PC-9 (cell line): ENCODE results near the gene TXNDC16. TPM values are rescaled to one million over a fixed set of nuclear protein-coding genes. Genes with fewer than 3 reads are reported as not detected.

Experiments
- Bru-seq: library from RNA; stranded (reverse); fragments of 400-500 nt; gene quantifications from one replicate; lab custom pipeline; 2021; lab: Mats Ljungman, UMichigan
- BruChase-seq, 2 experiments: library from RNA; stranded (reverse); fragments of 400-500 nt; gene quantifications; one replicate each; lab custom pipeline; 2021; lab: Mats Ljungman, UMichigan
- BruUV-seq: library from RNA; stranded (reverse); fragments of 400-500 nt; replicated peaks from 2 replicates; lab custom pipeline; 2021; lab: Mats Ljungman, UMichigan
- CTCF ChIA-PET: fragments of 300-600 bp; sonication (Branson Sonifier 250); formaldehyde crosslinking; loops from one replicate; lab custom pipeline; 2022; ENCODE audit warnings: antibody characterized with exemption; lab: Charles Lee
- POLR2A ChIA-PET: fragments of 300-600 bp; sonication (Branson Sonifier 250); formaldehyde crosslinking; loops from one replicate; lab custom pipeline; 2022; ENCODE audit warnings: antibody characterized with exemption; ENCODE audit not compliant: unreplicated experiment; lab: Charles Lee
- DNase-seq, 2 experiments: peaks; one replicate each; pipeline versions ENCODE4 v3.0.0 to v3.0.0-alpha.2; 2015 to 2022; ENCODE audit warnings: mixed read lengths in 1 of 2
- H2AFZ ChIP-seq: fragments of 200-600 bp; sonication (generic); 2 replicates; pipeline ENCODE4 v1.8.1; 2017; ENCODE audit warnings: antibody characterized with exemption
- H3F3A ChIP-seq: fragments of 200-600 bp; sonication (generic); 2 replicates; pipeline ENCODE4 v1.8.1; 2017; ENCODE audit warnings: antibody characterized with exemption, mild to moderate bottlenecking, low read depth; ENCODE audit not compliant: insufficient read depth
- H3K27ac ChIP-seq: fragments of 200-600 bp; sonication (generic); 2 replicates; pipeline ENCODE4 v1.6.1; 2016; ENCODE audit warnings: mixed run types
- H3K27me3 ChIP-seq: fragments of 200-600 bp; sonication (generic); 2 replicates; pipeline ENCODE4 v1.6.1; 2016; ENCODE audit warnings: low read depth, mixed run types; ENCODE audit not compliant: insufficient read depth
- H3K36me3 ChIP-seq: fragments of 200-600 bp; sonication (generic); 2 replicates; pipeline ENCODE4 v1.6.1; 2016; ENCODE audit warnings: low read depth, mixed run types
- H3K4me1 ChIP-seq: fragments of 200-600 bp; sonication (generic); replicated peaks from 2 replicates; pipeline ENCODE4 v1.6.1; 2016; ENCODE audit warnings: mixed run types; ENCODE audit not compliant: insufficient read depth
- H3K4me2 ChIP-seq: fragments of 200-600 bp; sonication (generic); 2 replicates; pipeline ENCODE4 v1.6.1; 2017; ENCODE audit warnings: mixed run types
- H3K4me3 ChIP-seq: fragments of 200-600 bp; sonication (generic); 2 replicates; pipeline ENCODE4 v1.6.1; 2016; ENCODE audit warnings: mixed run types
- H3K79me2 ChIP-seq: fragments of 200-600 bp; sonication (generic); 2 replicates; pipeline ENCODE4 v1.6.1; 2017; ENCODE audit warnings: low read depth, mixed run types
- H3K9me2 ChIP-seq: fragments of 200-600 bp; sonication (generic); 2 replicates; pipeline ENCODE4 v1.8.1; 2017; ENCODE audit warnings: mild to moderate bottlenecking; ENCODE audit not compliant: insufficient read depth
- H3K9me3 ChIP-seq: fragments of 200-600 bp; sonication (generic); 2 replicates; pipeline ENCODE4 v1.8.1; 2016; ENCODE audit warnings: low read depth; ENCODE audit not compliant: insufficient read depth
- H4K20me1 ChIP-seq: fragments of 200-600 bp; sonication (generic); 2 replicates; pipeline ENCODE4 v1.8.1; 2017; ENCODE audit not compliant: insufficient read depth
- CTCF ChIP-seq: fragments of 200-600 bp; sonication (generic); conservative IDR thresholded peaks from 2 replicates; pipeline ENCODE4 v1.6.1; 2017; ENCODE audit warnings: mixed run types, antibody characterized with exemption, mild to moderate bottlenecking, moderate library complexity
- EZH2 ChIP-seq: fragments of 200-600 bp; sonication (generic); IDR thresholded peaks from 2 replicates; pipeline ENCODE4 v1.8.0; 2017; ENCODE audit warnings: antibody characterized with exemption, low read depth
- intact Hi-C: fragments of 100-400 bp; cut with micrococcal nuclease; formaldehyde crosslinking; loops from one replicate; pipeline ENCODE4 v1.10.0; 2022; ENCODE audit not compliant: unreplicated experiment
- long read RNA-seq: library from polyadenylated mRNA; stranded (forward); transcript quantifications from one replicate; pipeline ENCODE4 v2.0.0, GENCODE V29; 2022
- total RNA-seq: library from RNA; stranded (reverse); gene quantifications from 2 replicates; pipeline ENCODE4 v1.2.3, GENCODE V29; 2021

The TXNDC16 gene
- total RNA-seq (5.7 and 7.9 TPM in 2 replicates), Bru-seq, nascent RNA (percentile 56 among the genes with signal in this experiment), BruChase-seq, experiment 1, labeled RNA remaining after a 2-hour chase (percentile 47 among the genes with signal in this experiment), BruChase-seq, experiment 2, labeled RNA remaining after a 6-hour chase (percentile 42 among the genes with signal in this experiment)
- long read RNA-seq, partial matches to known transcripts, result 1 of 1 reads
- long read RNA-seq, other reads (novel, unspliced or antisense), result 0 of 1 reads

GRCh38 chr14:52552063-52552988, at the start of gene TXNDC16, which contains the start of gene GPR137C:
Gene TXNDC16, minus strand, starts transcription at chr14:52552505. Its CDS starts 8,948 bp downstream, at chr14:52543557.
Gene GPR137C, plus strand, starts transcription at chr14:52552836. Its CDS starts 312 bp downstream, at chr14:52553148.
- BruUV-seq, result TSS peak; percentile 75
- Histone ChIP-seq H3K4me2 (peak within 1 kb of the TSS; percentile 100), H3K9me2 (no peaks in the 10 kb centered on the region), H3F3A (0 out of 2 replicates have a peak, but pooled peaks cover 4% of the 10 kb centered on the region), H2AFZ (peak within 1 kb of the TSS; percentile 95), H3K4me1 (peaks cover 21% of the 10 kb centered on the region), H3K4me3 (peak within 1 kb of the TSS; percentile 65), H3K9me3 (no peaks in the 10 kb centered on the region), H4K20me1 (no peaks in the 10 kb centered on the region), H3K27me3 (no peaks in the 10 kb centered on the region), H3K79me2 (no peaks in the 10 kb centered on the region), H3K27ac (peak within 1 kb of the TSS; percentile 33; the same call in 1 of the 2 replicates), H3K36me3 (no peaks in the 10 kb centered on the region)
- ChIA-PET CTCF (interaction anchor here (0.6 to 0.7 kb wide), 3 partner anchors 145 to 1846 kb away, joined by 3 to 7 read pairs (median 3); no protein-coding TSS in a partner anchor), POLR2A (interaction anchor here (0.5 to 0.7 kb wide), 6 partner anchors 174 to 1588 kb away, joined by 3 to 15 read pairs (median 6); no protein-coding TSS in a partner anchor)
- intact Hi-C loops, result loop anchor here (2.0 to 5.0 kb wide), 2 partner anchors 148 to 400 kb away; partner anchors contain the start of gene FERMT2
- TF ChIP-seq CTCF (no peak), EZH2 (no peak)
- DNase-seq, result peak; percentile 96 to 99

- no TSS peak for BruUV-seq
These were observed 47.7 kb upstream of the TXNDC16 start for GRCh38 chr14:52599974-52600373.

More at GRCh38 chr14:52599974-52600373, 47.7 kb upstream of the TXNDC16 start:
- intact Hi-C loops, result no loop called here
- ChIA-PET CTCF (no interaction called here), POLR2A (no interaction called here)
- Histone ChIP-seq H3K9me3 (peaks cover 5% of the 10 kb centered on the region; the same call in 1 of the 2 replicates), H3K4me3 (no peak overlapping the region), H2AFZ (no peak overlapping the region), H3K4me1 (no peaks in the 10 kb centered on the region), H3K79me2 (no peaks in the 10 kb centered on the region), H3K27ac (no peak overlapping the region), H4K20me1 (no peaks in the 10 kb centered on the region), H3K9me2 (no peaks in the 10 kb centered on the region), H3K27me3 (no peaks in the 10 kb centered on the region), H3F3A (no peaks in the 10 kb centered on the region), H3K36me3 (no peaks in the 10 kb centered on the region), H3K4me2 (no peak overlapping the region)
- TF ChIP-seq CTCF (no peak), EZH2 (no peak)
- DNase-seq, result no peak
